Measurements from ENCODE around the gene SPRR2D. TPM values are rescaled to one million over a fixed set of nuclear protein-coding genes. Genes with fewer than 3 reads are reported as not detected.

Gene SPRR2D
- total and polyA plus RNA-seq, 2 donors (not counting 1 experiment from before 2014, with no cell fraction given): not detected

- TF ChIP-seq CTCF (conservative IDR thresholded peaks at IDR 0.05 in 1 of 2, IDR thresholded peaks at IDR 0.05 in 1 of 2; ENCODE audit: low read depth in 1 of 2, low read length in 2 of 2) (no peak), EZH2 (IDR thresholded peaks at IDR 0.05; ENCODE audit: low read length, missing control alignments) (no peak)
- Histone ChIP-seq H3K4me2 (ENCODE audit: extremely low read depth, insufficient read depth, low read length) (no peak overlapping the region), H3K36me3 (ENCODE audit: control insufficient read depth, insufficient read depth, low read length) (no peaks in the 10 kb centered on the region), H3K27ac (ENCODE audit: insufficient read depth, low read length) (no peak overlapping the region), H3K4me1 (ENCODE audit: control insufficient read depth, extremely low read depth, insufficient read depth, low read length) (no peaks in the 10 kb centered on the region), H3K4me3 (replicated peaks in 1 of 4; ENCODE audit: control extremely low read depth in 1 of 4, insufficient read depth in 1 of 4, low read depth in 3 of 4, low read length in 4 of 4) (no peak overlapping the region), H4K20me1 (ENCODE audit: control insufficient read depth, extremely low read depth, insufficient read depth, low read length) (no peaks in the 10 kb centered on the region), H3K9me3 (ENCODE audit: control insufficient read depth, insufficient read depth, low read depth, low read length) (no peaks in the 10 kb centered on the region), H3K79me2 (ENCODE audit: control insufficient read depth, insufficient read depth, low read length) (no peaks in the 10 kb centered on the region), H3K27me3 (ENCODE audit: control insufficient read depth, insufficient read depth, low read length) (no peaks in the 10 kb centered on the region), H2AFZ (ENCODE audit: low read length) (no peak overlapping the region), H3K9ac (ENCODE audit: insufficient read depth, low read length) (no peak overlapping the region)
- no peak for DNase-seq (ENCODE audit: low read depth in 2 of 2)
Observed at GRCh38 chr1:153032073-153032472, 8.8 kb downstream of the SPRR2D start.

GRCh38 chr1:153030895-153031294, 10.0 kb downstream of the SPRR2D start, which contains the start of gene SPRR1B:
SPRR1B (plus strand) TSS chr1:153031203; CDS start chr1:153032346, 1,143 bp downstream.
- no peak for TF ChIP-seq CTCF (conservative IDR thresholded peaks at IDR 0.05 in 1 of 2, IDR thresholded peaks at IDR 0.05 in 1 of 2; ENCODE audit: low read depth in 1 of 2, low read length in 2 of 2)
- TF ChIP-seq EZH2 (IDR thresholded peaks at IDR 0.05; ENCODE audit: low read length, missing control alignments): no peak

GRCh38 chr1:153028766-153029165, 12.2 kb downstream of the SPRR2D start:
- H3K79me2 ChIP-seq (ENCODE audit: control insufficient read depth, insufficient read depth, low read length): no peaks in the 10 kb centered on the region
- H3K9ac ChIP-seq (ENCODE audit: insufficient read depth, low read length): no peak overlapping the region
- H4K20me1 ChIP-seq (ENCODE audit: control insufficient read depth, extremely low read depth, insufficient read depth, low read length): no peaks in the 10 kb centered on the region
- H3K4me3 ChIP-seq (replicated peaks in 1 of 4; ENCODE audit: control extremely low read depth in 1 of 4, insufficient read depth in 1 of 4, low read depth in 3 of 4, low read length in 4 of 4): no peak overlapping the region
- no peaks in the 10 kb centered on the region for H3K36me3 ChIP-seq (ENCODE audit: control insufficient read depth, insufficient read depth, low read length)
- no peak for DNase-seq (ENCODE audit: low read depth in 2 of 2)
- no peaks in the 10 kb centered on the region for H3K4me1 ChIP-seq (ENCODE audit: control insufficient read depth, extremely low read depth, insufficient read depth, low read length)
- H3K27me3 ChIP-seq (ENCODE audit: control insufficient read depth, insufficient read depth, low read length): no peaks in the 10 kb centered on the region
- no peak overlapping the region for H3K4me2 ChIP-seq (ENCODE audit: extremely low read depth, insufficient read depth, low read length)
- TF ChIP-seq EZH2 (IDR thresholded peaks at IDR 0.05; ENCODE audit: low read length, missing control alignments): no peak
- TF ChIP-seq CTCF (conservative IDR thresholded peaks at IDR 0.05 in 1 of 2, IDR thresholded peaks at IDR 0.05 in 1 of 2; ENCODE audit: low read depth in 1 of 2, low read length in 2 of 2): no peak
- H3K9me3 ChIP-seq (ENCODE audit: control insufficient read depth, insufficient read depth, low read depth, low read length): no peaks in the 10 kb centered on the region
- no peak overlapping the region for H3K27ac ChIP-seq (ENCODE audit: insufficient read depth, low read length)
- H2AFZ ChIP-seq (ENCODE audit: low read length): no peak overlapping the region

More at GRCh38 chr1:153030895-153031294, 10.0 kb downstream of the SPRR2D start, which contains the start of gene SPRR1B:
- H3K27me3 ChIP-seq (ENCODE audit: control insufficient read depth, insufficient read depth, low read length): no peaks in the 10 kb centered on the region
- H2AFZ ChIP-seq (ENCODE audit: low read length): no peak within 1 kb of the TSS
- H3K9me3 ChIP-seq (ENCODE audit: control insufficient read depth, insufficient read depth, low read depth, low read length): no peaks in the 10 kb centered on the region
- H3K79me2 ChIP-seq (ENCODE audit: control insufficient read depth, insufficient read depth, low read length): no peaks in the 10 kb centered on the region
- H3K27ac ChIP-seq (ENCODE audit: insufficient read depth, low read length): no peak within 1 kb of the TSS
- no peaks in the 10 kb centered on the region for H4K20me1 ChIP-seq (ENCODE audit: control insufficient read depth, extremely low read depth, insufficient read depth, low read length)
- DNase-seq (ENCODE audit: low read depth in 2 of 2): no peak
- H3K4me2 ChIP-seq (ENCODE audit: extremely low read depth, insufficient read depth, low read length): no peak within 1 kb of the TSS
- no peaks in the 10 kb centered on the region for H3K4me1 ChIP-seq (ENCODE audit: control insufficient read depth, extremely low read depth, insufficient read depth, low read length)
- no peak within 1 kb of the TSS for H3K9ac ChIP-seq (ENCODE audit: insufficient read depth, low read length)
- no peaks in the 10 kb centered on the region for H3K36me3 ChIP-seq (ENCODE audit: control insufficient read depth, insufficient read depth, low read length)
- no peak within 1 kb of the TSS for H3K4me3 ChIP-seq (replicated peaks in 1 of 4; ENCODE audit: control extremely low read depth in 1 of 4, insufficient read depth in 1 of 4, low read depth in 3 of 4, low read length in 4 of 4)

Measured in fibroblast of lung (primary cell).